Glutamatergic neuron (in vitro differentiated cells): ENCODE data around the gene GET4. TPM values are rescaled to one million over a fixed set of nuclear protein-coding genes. Genes with fewer than 3 reads are reported as not detected.
A peak's percentile ranks its signal among the peaks of the same experiment; 100 is the strongest.

Experiments
- DNase-seq: peaks from one replicate; pipeline ENCODE4 v3.0.0; 2022
- H3K27ac Mint-ChIP-seq: one replicate; pipeline ENCODE4 v1.8.0; 2020; ENCODE audit warnings: mild to moderate bottlenecking, mixed read lengths, inconsistent platforms; ENCODE audit not compliant: unreplicated experiment
- H3K27me3 Mint-ChIP-seq: one replicate; pipeline ENCODE4 v1.8.0; 2020; ENCODE audit warnings: mild to moderate bottlenecking, moderate library complexity, mixed read lengths, inconsistent platforms; ENCODE audit not compliant: unreplicated experiment
- H3K36me3 Mint-ChIP-seq: one replicate; pipeline ENCODE4 v1.8.0; 2020; ENCODE audit warnings: mild to moderate bottlenecking, mixed read lengths, inconsistent platforms; ENCODE audit not compliant: unreplicated experiment
- H3K4me1 Mint-ChIP-seq: one replicate; pipeline ENCODE4 v1.8.0; 2020; ENCODE audit warnings: mild to moderate bottlenecking, low read depth, mixed read lengths, inconsistent platforms; ENCODE audit not compliant: unreplicated experiment
- H3K4me3 Mint-ChIP-seq: one replicate; pipeline ENCODE4 v1.8.0; 2020; ENCODE audit warnings: mild to moderate bottlenecking, mixed read lengths, inconsistent platforms; ENCODE audit not compliant: unreplicated experiment
- H3K9me3 Mint-ChIP-seq: one replicate; pipeline ENCODE4 v1.8.0; 2020; ENCODE audit warnings: mild to moderate bottlenecking, moderate library complexity, mixed read lengths, inconsistent platforms; ENCODE audit not compliant: unreplicated experiment
- CTCF ChIP-seq: fragments of 200-600 bp; sonication (generic); IDR thresholded peaks from one replicate; pipeline ENCODE4 v1.5.0; 2021; ENCODE audit not compliant: partially characterized antibody, unreplicated experiment
- total RNA-seq: library from RNA; stranded (reverse); fragmentation: NEBNext Ultra II Directional; extraction: Animal tissue kit (Norgen Biotek cat#: 25700); gene quantifications from one replicate; pipeline ENCODE4 v1.2.1, GENCODE V29; 2021; ENCODE audit not compliant: unreplicated experiment

GET4 gene
- total RNA-seq, 1 donor from 2014 or later = 70.2 TPM

- H3K4me3 Mint-ChIP-seq = peak overlapping the region; percentile 46
- no peak for TF ChIP-seq CTCF
- H3K36me3 Mint-ChIP-seq = peaks cover 4% of the 10 kb centered on the region
- H3K9me3 Mint-ChIP-seq = peaks cover 8% of the 10 kb centered on the region
- peaks cover 27% of the 10 kb centered on the region for H3K4me1 Mint-ChIP-seq
- peaks cover 5% of the 10 kb centered on the region for H3K27me3 Mint-ChIP-seq
- DNase-seq = peak; percentile 7
- peak overlapping the region; percentile 38 for H3K27ac Mint-ChIP-seq
These were observed 6.1 kb downstream of the GET4 start for GRCh38 chr7:882336-883035.

- peak; percentile 17 for DNase-seq
- Mint-ChIP-seq H3K4me1 (peaks cover 23% of the 10 kb centered on the region), H3K4me3 (no peak overlapping the region), H3K27ac (no peak overlapping the region), H3K27me3 (peaks cover 4% of the 10 kb centered on the region), H3K36me3 (peaks cover 4% of the 10 kb centered on the region), H3K9me3 (peaks cover 10% of the 10 kb centered on the region)
- TF ChIP-seq CTCF = no peak
These were observed 7.0 kb downstream of the GET4 start for GRCh38 chr7:883055-884021.

- H3K36me3 Mint-ChIP-seq = peaks cover 4% of the 10 kb centered on the region
These were observed 8.0 kb downstream of the GET4 start for GRCh38 chr7:884191-885003.

GRCh38 chr7:885261-885892, 9.0 kb downstream of the GET4 start:
- Mint-ChIP-seq H3K9me3 (peaks cover 12% of the 10 kb centered on the region), H3K4me3 (no peak overlapping the region), H3K36me3 (peaks cover 4% of the 10 kb centered on the region), H3K27ac (no peak overlapping the region), H3K27me3 (peaks cover 11% of the 10 kb centered on the region), H3K4me1 (peaks cover 19% of the 10 kb centered on the region)
- peak; percentile 30 for DNase-seq
- no peak for TF ChIP-seq CTCF

More at GRCh38 chr7:884191-885003, 8.0 kb downstream of the GET4 start:
- H3K4me3 Mint-ChIP-seq = no peak overlapping the region
- no peak for TF ChIP-seq CTCF
- peak; percentile 22 for DNase-seq
- H3K4me1 Mint-ChIP-seq = peaks cover 19% of the 10 kb centered on the region
- H3K9me3 Mint-ChIP-seq = peaks cover 11% of the 10 kb centered on the region
- peaks cover 9% of the 10 kb centered on the region for H3K27me3 Mint-ChIP-seq
- H3K27ac Mint-ChIP-seq = no peak overlapping the region
